Astrocyte (in vitro differentiated cells and primary cell): ENCODE measurements around the gene LRMDA. TPM values are rescaled to one million over a fixed set of nuclear protein-coding genes. Genes with fewer than 3 reads are reported as not detected.

Source experiments
- DNase-seq: peaks from one replicate; pipeline ENCODE4 v3.0.0-alpha.2; 2010; ENCODE audit warnings: low read depth
- FAIRE-seq: peaks from 2 replicates; lab custom pipeline; 2011; peaks lifted over from hg19 to GRCh38; lab: Jason Lieb, UNC
- H2AFZ ChIP-seq: 2 replicates; pipeline ENCODE4 v1.6.0; 2012; ENCODE audit warnings: low read depth, low read length, inconsistent platforms
- H3K27ac ChIP-seq: 2 replicates; pipeline ENCODE4 v1.5.1; 2011; ENCODE audit warnings: low read depth, low read length, inconsistent platforms
- H3K27me3 ChIP-seq: 2 replicates; pipeline ENCODE4 v1.6.0; 2011; ENCODE audit warnings: low read length, inconsistent platforms; ENCODE audit not compliant: insufficient read depth
- H3K36me3 ChIP-seq: 2 replicates; pipeline ENCODE4 v1.5.1; 2011; ENCODE audit warnings: low read length, inconsistent platforms; ENCODE audit not compliant: insufficient read depth
- H3K4me1 ChIP-seq: 2 replicates; pipeline ENCODE4 v1.5.1; 2011; ENCODE audit warnings: low read length, inconsistent platforms; ENCODE audit not compliant: insufficient read depth
- H3K4me2 ChIP-seq: 2 replicates; pipeline ENCODE4 v1.6.0; 2012; ENCODE audit warnings: low read length, inconsistent platforms
- H3K4me3 ChIP-seq: 2 replicates; pipeline ENCODE4 v1.5.1; 2011; ENCODE audit warnings: low read depth, mild to moderate bottlenecking, low read length, inconsistent platforms; ENCODE audit not compliant: insufficient read depth
- H3K79me2 ChIP-seq: 2 replicates; pipeline ENCODE4 v1.6.0; 2012; ENCODE audit warnings: mild to moderate bottlenecking, low read length, inconsistent platforms; ENCODE audit not compliant: insufficient read depth
- H3K9ac ChIP-seq: 2 replicates; pipeline ENCODE4 v1.6.0; 2012; ENCODE audit warnings: mild to moderate bottlenecking, low read length, inconsistent platforms
- H3K9me3 ChIP-seq: 2 replicates; pipeline ENCODE4 v1.5.1; 2012; ENCODE audit warnings: low read depth, mild to moderate bottlenecking, low read length, inconsistent platforms; ENCODE audit not compliant: insufficient read depth
- H4K20me1 ChIP-seq: 2 replicates; pipeline ENCODE4 v1.6.0; 2012; ENCODE audit warnings: low read length, inconsistent platforms; ENCODE audit not compliant: insufficient read depth
- H3K27ac Mint-ChIP-seq: one replicate; pipeline ENCODE4 v1.8.0; 2021; ENCODE audit warnings: mild to moderate bottlenecking, mixed read lengths; ENCODE audit not compliant: unreplicated experiment
- H3K27me3 Mint-ChIP-seq: one replicate; pipeline ENCODE4 v1.8.0; 2021; ENCODE audit warnings: low read depth, mixed read lengths; ENCODE audit not compliant: unreplicated experiment
- H3K36me3 Mint-ChIP-seq: one replicate; pipeline ENCODE4 v1.8.0; 2021; ENCODE audit warnings: low read depth, mixed read lengths; ENCODE audit not compliant: unreplicated experiment
- H3K4me1 Mint-ChIP-seq: one replicate; pipeline ENCODE4 v1.8.0; 2021; ENCODE audit warnings: low read depth, mixed read lengths; ENCODE audit not compliant: unreplicated experiment
- H3K4me3 Mint-ChIP-seq: one replicate; pipeline ENCODE4 v1.8.0; 2021; ENCODE audit warnings: mild to moderate bottlenecking, moderate library complexity, mixed read lengths; ENCODE audit not compliant: unreplicated experiment
- H3K9me3 Mint-ChIP-seq: one replicate; pipeline ENCODE4 v1.8.0; 2021; ENCODE audit warnings: mild to moderate bottlenecking, mixed read lengths; ENCODE audit not compliant: unreplicated experiment
- CTCF ChIP-seq: IDR thresholded peaks from 2 replicates; pipeline ENCODE4 v1.5.1; 2011; ENCODE audit warnings: low read depth, mild to moderate bottlenecking, inconsistent platforms, low read length, moderate library complexity; ENCODE audit not compliant: insufficient read depth
- EZH2 ChIP-seq: IDR thresholded peaks from 2 replicates; pipeline ENCODE4 v1.6.1; 2012; ENCODE audit warnings: mild to moderate bottlenecking, low read length, inconsistent platforms; ENCODE audit not compliant: insufficient read depth
- total RNA-seq: library from RNA; stranded (reverse); gene quantifications from 2 replicates; pipeline ENCODE4 v1.2.1, GENCODE V29; 2021

Gene LRMDA
- total RNA-seq, 1 donor from 2014 or later = 2.7 TPM

GRCh38 chr10:75696536-75696935 lies 265.1 kb downstream of the LRMDA start:
- Histone ChIP-seq H3K36me3 (no peaks in the 10 kb centered on the region), H3K9ac (no peak overlapping the region), H3K4me3 (no peak overlapping the region), H3K4me1 (no peaks in the 10 kb centered on the region), H3K27me3 (no peaks in the 10 kb centered on the region), H3K4me2 (no peak overlapping the region), H3K79me2 (no peaks in the 10 kb centered on the region), H2AFZ (no peak overlapping the region), H3K27ac (no peak overlapping the region), H4K20me1 (no peaks in the 10 kb centered on the region), H3K9me3 (peaks cover 2% of the 10 kb centered on the region)
- Mint-ChIP-seq H3K27me3 (peaks cover 5% of the 10 kb centered on the region), H3K36me3 (no peaks in the 10 kb centered on the region), H3K4me1 (peaks cover 3% of the 10 kb centered on the region), H3K4me3 (no peak overlapping the region), H3K9me3 (peaks cover 11% of the 10 kb centered on the region), H3K27ac (no peak overlapping the region)
- TF ChIP-seq CTCF (no peak), EZH2 (no peak)
- FAIRE-seq (no peak), DNase-seq (no peak)

- no peak overlapping the region for H2AFZ ChIP-seq
- Mint-ChIP-seq H3K4me1 (no peaks in the 10 kb centered on the region), H3K36me3 (no peaks in the 10 kb centered on the region), H3K4me3 (no peak overlapping the region), H3K27ac (no peak overlapping the region), H3K9me3 (peaks cover 11% of the 10 kb centered on the region), H3K27me3 (peaks cover 6% of the 10 kb centered on the region)
- no peaks in the 10 kb centered on the region for H3K27me3 ChIP-seq
- no peak overlapping the region for H3K4me3 ChIP-seq
- no peak overlapping the region for H3K27ac ChIP-seq
- no peak for TF ChIP-seq CTCF
- H3K9ac ChIP-seq = no peak overlapping the region
- peaks cover 2% of the 10 kb centered on the region for H3K9me3 ChIP-seq
- no peak for DNase-seq
- H4K20me1 ChIP-seq = no peaks in the 10 kb centered on the region
- H3K79me2 ChIP-seq = no peaks in the 10 kb centered on the region
- H3K4me1 ChIP-seq = no peaks in the 10 kb centered on the region
- FAIRE-seq = no peak
- no peaks in the 10 kb centered on the region for H3K36me3 ChIP-seq
- H3K4me2 ChIP-seq = no peak overlapping the region
Observed at GRCh38 chr10:75703191-75703854, 271.9 kb downstream of the LRMDA start.

GRCh38 chr10:75705426-75705825 lies 274.0 kb downstream of the LRMDA start:
- Mint-ChIP-seq H3K27ac (no peak overlapping the region), H3K36me3 (no peaks in the 10 kb centered on the region), H3K9me3 (peaks cover under 1% of the 10 kb centered on the region), H3K4me1 (no peaks in the 10 kb centered on the region), H3K27me3 (peaks cover 8% of the 10 kb centered on the region), H3K4me3 (no peak overlapping the region)
- no peak overlapping the region for H2AFZ ChIP-seq
- no peak overlapping the region for H3K4me3 ChIP-seq
- FAIRE-seq (no peak), DNase-seq (no peak)
- no peaks in the 10 kb centered on the region for H3K79me2 ChIP-seq
- H3K9ac ChIP-seq = no peak overlapping the region
- H3K4me1 ChIP-seq = no peaks in the 10 kb centered on the region
- H4K20me1 ChIP-seq = no peaks in the 10 kb centered on the region
- no peak overlapping the region for H3K4me2 ChIP-seq
- no peak overlapping the region for H3K27ac ChIP-seq
- no peaks in the 10 kb centered on the region for H3K9me3 ChIP-seq
- no peaks in the 10 kb centered on the region for H3K27me3 ChIP-seq
- no peaks in the 10 kb centered on the region for H3K36me3 ChIP-seq
- TF ChIP-seq EZH2 (no peak), CTCF (no peak)
